Measurements from ENCODE around the gene UBR1.
"Not testable (repeated sequence)": the region's sequence is repeated elsewhere in the genome, so short reads cannot be mapped to it uniquely, and the experiment has no call there.

UBR1 gene

DNA sequence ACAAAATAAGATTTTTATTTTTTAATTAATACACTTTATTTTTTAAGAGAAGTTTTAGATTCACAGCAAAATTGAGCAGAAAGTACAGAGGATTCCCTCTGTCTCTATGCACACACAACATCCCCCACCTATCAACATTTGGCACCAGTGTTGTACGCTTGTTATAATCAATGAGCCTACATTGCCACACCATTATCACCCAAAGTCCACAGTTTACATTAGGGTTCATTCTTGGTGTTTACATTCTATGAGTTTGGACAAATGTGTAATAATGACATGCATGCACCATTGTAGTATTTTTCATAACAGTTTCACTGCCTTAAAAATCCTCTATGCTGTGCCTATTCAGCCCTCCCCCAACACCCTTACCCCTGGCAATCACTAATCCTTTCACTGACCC is 134.0 kb downstream of the UBR1 start:
- no peak for DNase-seq (ENCODE audit: low spot score)

DNA sequence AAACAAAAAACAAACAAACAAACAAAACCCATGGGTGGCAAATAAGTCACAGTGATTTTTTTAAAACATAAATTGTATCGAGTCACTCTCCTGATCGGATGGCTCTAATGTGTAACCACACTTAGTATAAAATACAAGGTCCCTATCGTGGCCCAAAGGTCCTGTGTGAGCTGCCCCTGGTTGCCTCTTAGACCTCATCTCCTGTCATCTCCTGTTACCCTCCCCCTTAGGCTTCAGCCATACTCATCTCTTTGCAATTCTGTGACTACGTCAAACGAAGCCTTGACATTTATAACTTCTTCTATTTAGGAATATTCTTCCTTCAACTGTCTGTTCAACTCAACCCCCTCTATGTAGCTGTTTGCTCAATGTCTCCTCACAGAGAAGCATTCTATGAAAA is 141.4 kb downstream of the UBR1 start:
- no peak for DNase-seq (ENCODE audit: low spot score)

DNA sequence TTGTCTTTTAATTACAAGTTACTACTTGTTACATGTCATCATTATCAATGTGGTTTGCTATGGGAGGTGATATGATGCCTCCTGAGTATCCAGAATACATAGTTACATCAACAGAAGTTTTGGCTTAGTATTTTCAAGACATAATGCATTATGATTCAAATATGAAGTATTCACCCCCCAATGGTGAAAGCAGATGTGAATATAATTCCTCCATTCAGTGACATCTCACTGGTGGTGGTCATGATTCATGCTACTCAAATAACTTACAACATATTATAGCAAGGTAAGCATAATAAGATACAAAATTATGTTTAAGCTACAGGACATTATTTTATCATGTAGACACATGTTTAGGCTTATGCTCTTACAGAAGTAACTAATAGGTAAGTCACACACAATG is 150.3 kb downstream of the UBR1 start:
- DNase-seq (ENCODE audit: low spot score) = no peak

DNA sequence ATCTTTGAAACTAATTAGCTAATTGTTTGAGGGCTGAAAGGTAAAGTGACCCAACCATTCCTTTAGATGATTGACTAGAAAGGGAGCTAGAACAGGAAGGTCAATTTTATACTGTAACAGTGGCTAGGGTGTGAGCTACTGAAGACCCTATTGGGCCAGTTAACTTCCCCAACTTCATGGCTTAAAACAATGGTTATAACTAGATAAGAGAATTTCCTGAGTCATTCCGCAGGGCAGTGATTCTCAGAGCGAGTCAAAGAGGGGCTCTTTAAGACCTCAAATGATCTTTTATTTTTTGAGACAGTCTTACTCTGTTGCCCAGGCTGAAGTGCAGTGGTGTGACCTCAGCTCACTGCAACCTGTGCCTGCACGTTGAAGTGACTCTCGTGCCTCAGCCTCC is 151.5 kb downstream of the UBR1 start:
- DNase-seq (ENCODE audit: low spot score) = no peak

DNA sequence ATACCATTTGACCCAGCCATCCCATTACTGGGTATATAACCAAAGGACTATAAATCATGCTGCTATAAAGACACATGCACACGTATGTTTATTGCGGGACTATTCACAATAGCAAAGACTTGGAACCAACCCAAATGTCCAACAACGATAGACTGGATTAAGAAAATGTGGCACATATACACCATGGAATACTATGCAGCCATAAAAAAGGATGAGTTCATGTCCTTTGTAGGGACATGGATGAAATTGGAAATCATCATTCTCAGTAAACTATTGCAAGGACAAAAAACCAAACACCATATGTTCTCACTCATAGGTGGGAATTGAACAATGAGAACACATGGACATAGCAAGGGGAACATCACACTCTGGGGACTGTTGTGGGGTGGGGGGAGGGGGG is 156.9 kb downstream of the UBR1 start:
- not testable (repeated sequence) for DNase-seq (ENCODE audit: low spot score)

DNA sequence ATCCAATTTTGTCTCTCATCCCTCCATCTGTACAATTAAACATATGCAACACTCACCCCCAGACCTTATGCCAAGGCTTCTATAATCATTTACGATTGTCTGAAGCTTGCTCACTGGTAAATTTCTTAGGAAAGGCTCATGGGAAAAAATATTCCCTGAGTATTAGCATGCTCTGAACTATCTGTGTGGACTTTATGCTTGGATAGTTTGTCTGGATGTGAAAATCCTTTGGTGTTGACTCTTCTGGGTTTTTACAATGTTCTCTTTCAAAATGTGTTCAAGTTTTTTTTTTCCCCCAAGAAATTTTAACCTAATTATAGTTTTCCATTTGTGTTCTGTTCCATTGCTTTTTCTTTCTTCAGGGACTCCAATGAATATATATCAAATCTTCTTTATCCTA is 165.3 kb downstream of the UBR1 start:
- DNase-seq (ENCODE audit: low spot score) = no peak

DNA sequence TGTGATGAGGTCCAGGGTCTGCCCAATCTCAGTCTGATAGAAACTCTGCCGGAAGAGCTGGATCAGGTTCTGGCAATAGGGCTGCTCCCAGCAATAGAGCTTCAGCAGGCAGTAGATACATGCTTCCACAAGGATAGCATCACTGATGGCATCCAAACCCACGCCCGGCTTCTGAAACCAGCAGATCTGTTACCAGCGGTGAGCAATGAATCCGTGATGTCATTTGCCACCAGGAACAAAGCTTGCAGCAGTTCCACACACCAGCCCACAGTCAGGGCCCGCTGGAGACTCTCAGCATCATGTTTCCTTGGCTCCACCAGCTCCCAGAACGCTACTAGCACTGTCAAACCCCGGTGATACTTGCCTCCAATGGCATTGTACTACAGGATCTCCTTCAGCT is 166.0 kb downstream of the UBR1 start:
- no peak for DNase-seq (ENCODE audit: low spot score)

DNA sequence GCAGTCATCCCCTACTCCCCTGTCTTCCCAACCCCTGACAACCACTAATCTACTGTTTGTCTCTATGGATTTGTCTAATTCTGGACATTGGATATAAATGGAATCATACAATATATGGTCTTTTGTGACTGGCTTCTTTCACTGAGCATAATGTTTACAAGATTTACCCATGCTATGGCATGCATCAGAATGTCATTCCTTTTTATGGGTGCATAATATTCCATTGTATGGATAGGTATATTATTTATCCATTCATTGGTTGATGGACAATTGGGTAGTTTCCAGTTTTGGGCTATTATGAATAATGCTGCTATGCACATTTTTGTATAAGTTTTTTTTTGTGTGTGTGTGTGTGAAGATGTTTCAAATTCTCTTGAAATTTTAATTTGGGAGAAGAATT is 168.7 kb downstream of the UBR1 start:
- no peak for DNase-seq (ENCODE audit: low spot score)

DNA sequence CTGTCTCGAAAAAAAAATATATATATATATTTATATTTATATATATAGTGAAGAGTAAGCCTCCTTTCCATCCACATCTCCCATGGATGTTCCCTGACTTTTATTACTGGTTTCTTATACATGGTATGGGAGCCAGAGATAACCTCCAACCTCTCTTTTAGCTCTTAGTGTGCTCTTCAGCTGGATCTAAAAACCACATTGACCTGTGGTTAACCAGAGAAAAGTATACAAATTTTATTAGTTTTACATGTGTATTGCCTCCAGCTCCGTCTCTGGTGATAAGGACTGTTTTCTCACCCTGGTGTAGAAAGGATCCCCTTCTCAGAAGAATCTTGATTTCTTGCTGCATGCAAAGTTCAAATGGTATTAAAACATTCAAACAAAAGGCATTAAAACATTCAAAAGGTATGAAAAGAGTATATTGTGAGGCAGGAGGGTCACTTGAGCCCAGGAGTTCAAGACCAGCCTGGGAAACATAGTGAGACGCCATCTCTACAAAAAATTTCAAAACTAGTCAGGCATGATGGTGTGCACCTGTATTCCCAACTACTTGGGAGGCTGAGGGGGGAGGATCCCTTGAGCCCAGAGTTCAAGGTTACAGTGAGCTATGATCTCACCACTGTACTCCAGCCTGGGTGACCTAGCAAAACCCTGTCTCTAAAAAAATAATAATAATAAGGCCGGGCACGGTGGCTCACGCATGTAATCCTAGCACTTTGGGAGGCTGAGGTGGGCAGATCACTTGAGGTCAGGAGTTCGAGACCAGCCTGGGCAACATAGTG is 171.8 kb downstream of the UBR1 start:
- no peak for DNase-seq (ENCODE audit: low spot score)

DNA sequence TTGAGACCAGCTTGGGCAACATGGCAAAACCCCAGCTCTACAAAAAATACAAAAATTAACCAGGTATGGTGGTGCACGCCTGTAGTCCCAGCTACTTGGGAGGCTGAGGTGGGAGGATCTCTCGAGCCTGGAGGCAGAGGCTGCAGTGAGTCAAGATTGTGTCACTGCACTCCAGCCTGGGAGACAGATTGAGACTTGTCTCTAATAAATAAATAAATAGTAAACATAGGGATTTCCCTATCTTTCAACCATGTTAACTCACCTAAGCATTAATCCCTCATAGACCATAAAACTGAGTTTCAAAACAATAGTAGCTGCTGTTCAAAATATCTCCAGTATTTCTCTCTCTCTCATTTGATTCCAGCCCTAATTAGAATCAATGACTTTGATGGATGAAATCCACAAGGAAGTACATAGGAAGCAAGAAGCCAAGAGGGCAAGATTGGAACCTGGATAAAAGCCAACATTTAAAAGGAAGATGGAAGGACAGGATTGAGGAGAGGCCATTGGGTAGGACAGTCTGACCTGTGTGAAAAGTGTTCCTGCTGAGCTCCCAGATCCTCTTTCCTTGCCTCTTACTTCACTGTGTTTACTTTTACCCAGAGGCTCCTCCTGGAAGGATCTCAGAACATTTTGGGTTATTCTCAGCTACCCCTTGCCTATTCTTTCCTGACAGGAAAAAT is 172.9 kb downstream of the UBR1 start:
- DNase-seq (ENCODE audit: low spot score) = no peak

DNA sequence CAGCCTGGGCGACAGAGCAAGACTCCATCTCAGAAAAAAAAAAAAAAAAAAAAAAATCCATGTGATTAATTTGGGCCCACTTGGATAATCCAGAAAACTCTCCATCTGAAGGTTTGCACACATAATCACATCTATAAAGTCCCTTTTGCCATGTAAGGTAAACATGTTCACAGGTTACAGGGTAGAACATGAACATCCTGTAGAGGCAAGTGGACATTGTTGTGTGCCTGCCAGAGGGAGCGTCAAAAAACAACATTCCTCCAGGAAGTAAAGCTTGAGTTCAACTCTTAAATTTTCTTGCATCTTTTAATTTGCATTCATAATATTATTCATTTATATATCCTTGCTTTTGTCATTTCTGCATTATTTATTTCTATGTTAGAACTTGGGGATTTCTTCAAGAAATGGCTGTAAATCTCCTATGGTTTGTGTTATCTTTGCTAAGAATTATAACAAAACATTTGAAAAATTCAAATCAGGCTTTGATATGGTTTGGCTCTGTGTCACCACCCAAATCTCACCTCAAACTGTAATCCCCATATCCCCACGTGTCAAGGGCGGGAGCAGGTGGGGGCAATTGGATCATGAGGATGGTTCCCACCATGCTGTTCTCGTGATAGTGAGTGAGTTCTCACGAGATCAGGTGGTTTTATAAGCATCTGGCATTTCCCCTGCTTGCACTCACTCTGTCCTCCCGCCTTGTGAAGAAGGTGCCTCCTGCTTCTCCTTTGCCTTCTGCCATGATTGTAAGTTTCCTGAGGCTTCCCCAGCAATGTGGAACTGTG is 173.9 kb downstream of the UBR1 start:
- no peak for DNase-seq (ENCODE audit: low spot score)

DNA sequence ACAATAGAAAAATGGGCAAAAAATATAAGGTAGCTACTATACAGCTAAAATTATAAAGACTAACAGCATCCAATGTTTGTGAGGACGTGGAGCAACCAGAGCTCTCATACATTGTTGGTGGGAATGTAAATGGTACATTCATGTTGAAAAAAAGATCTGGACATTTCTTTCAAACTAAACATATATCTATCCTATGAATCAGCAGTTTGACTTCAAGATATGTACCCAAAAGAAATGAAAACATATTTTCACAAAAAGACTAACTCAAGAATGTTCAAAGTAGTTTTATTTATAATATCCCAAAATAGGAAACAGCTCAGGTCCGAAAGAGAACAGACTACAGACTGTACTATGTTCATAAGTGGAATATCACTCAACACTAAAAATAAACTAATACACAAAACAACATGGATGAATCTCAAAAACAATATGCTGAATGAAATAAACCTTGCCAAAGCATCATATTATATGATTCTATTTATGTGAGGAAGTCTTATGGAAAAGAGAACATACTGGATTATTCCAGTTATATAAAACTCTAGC is 176.5 kb downstream of the UBR1 start:
- DNase-seq (ENCODE audit: low spot score) = no peak

DNA sequence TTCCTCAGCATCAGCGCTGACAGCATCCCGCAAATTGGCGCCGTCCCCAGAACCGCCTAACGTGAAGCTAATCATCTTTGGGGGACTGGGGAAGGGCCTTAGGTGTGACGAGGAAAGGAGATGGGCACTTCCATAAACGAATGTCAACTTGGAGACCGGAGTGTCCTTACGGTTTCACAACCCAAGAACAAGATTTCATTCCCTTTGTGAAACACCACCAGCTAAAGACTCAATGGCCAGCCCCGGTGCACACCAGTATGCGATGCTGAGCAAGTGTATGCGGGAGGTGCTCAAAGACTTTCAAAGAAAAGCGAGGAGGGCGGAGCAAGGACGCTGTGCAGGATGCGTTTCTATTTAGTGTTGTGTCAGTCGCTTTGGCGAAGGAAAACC is 184.5 kb downstream of the UBR1 start:
- DNase-seq (ENCODE audit: low spot score) = peak; percentile 61

DNA sequence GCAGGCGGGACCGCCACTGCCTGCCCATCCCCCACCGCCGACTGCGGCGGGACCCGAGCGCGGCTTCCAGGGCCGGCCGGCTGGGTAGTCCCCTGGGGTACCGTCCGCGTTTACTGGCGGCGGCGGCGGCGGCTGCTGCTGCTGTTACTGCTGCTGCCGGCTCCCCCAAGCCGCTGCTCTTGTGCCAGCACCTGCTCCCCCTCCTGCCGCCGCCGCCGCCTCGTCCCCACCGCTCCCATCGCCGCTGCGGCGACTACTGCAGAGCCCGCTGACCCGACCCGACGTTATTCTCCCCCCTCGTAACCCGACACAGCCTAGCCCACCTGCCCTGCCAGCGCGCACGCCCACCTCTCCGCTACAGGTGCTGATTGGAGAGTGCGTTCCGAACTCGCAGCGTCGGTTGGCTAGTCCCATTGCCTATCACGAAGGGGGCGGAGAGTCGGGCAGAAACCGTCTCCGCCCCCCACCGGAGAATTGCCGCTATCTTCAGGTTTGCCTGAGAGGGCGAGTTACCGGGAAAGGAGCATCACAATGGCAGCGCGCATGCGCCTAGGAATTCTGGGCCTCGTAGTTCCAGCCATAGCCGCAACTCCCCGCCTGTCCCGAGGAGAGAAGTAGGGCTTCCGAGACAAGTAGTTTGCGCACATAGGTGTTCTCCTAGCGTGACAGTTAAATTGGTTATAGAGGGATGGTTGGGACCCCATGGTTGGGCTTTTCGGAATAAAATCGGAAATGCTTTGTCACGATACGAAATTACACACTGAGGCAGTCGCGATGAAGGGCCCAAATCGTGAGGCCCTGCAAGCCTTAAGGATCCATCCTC is 185.1 kb downstream of the UBR1 start, which contains the start of gene TTBK2:
TSS of gene TTBK2 (minus strand) at position 260 of the 823 bp plus-strand sequence. CDS start 42,161 bp downstream, outside the sequence.
- DNase-seq (ENCODE audit: low spot score) = peak; percentile 99

DNA sequence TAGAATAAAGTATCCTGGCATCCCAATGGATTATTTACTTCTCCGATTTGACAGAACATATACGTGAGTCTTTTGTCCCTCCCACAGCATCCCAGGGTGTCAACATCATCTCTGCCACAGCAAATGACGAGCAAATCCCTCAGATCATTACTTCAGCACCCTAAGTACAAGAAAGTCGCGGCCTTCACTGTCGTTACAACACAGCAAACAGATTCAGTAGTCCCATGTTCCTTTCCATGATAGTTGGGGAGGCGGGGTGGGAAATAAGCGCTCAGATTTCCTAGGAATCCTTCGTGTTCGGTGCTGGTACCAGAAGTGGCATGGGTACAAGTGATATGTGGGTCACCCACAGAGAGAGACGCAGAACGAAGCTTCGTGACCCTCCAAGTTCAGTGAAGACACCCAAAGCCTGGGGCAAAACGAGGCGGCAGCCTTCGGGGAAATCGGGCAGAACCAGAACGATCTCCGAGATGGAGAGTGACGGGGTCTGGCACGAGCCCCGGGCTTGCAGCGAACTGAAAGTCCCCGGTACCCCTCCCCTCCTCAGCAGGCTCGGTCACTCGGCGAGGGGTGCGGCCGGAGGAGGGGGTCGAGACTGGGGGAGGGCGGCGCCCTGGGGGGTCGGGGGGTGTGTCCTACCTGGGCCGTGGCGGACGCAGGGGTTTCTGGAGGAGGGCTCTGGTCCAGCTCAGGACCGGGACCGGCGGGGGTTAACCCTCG is 185.9 kb downstream of the UBR1 start:
- DNase-seq (ENCODE audit: low spot score) = peak; percentile 44

DNA sequence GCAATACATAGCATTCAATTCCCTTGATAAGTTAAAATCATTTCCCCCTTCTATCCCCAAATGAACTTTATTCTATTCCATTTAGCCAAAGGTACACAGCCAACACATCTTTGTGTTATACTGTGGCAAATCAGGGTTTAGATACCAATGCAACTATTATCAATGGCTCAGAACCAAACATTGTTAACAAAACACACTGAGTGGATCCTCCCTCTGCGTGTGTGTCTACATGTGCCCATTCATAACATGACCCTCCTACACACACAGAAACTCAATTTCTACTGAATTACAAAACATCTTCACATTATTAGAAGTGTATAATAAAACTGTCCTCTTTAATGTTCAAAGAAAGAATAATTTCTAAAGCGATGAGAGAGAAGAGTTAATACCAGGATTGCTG is 186.5 kb downstream of the UBR1 start:
- peak; percentile 5 for DNase-seq (ENCODE audit: low spot score)

DNA sequence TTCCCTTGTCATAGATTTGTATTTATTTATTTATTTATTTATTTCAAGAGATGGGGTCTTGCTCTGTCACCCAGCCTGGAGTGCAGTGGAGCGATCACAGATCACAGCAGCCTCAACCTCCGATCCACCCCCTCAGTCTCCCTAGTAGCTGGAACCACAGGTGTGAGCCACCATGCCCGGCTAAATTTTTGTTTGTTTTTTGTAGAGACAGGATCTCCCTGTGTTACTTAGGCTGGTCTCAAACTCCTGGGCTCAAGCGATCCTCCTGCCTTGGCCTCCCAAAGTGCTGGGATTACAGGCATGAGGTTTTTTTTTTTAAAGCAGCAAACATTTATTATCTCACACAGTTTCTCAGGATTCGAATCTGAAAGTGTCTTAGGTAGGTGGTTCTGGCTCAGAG is 187.8 kb downstream of the UBR1 start:
- no peak for DNase-seq (ENCODE audit: low spot score)

DNA sequence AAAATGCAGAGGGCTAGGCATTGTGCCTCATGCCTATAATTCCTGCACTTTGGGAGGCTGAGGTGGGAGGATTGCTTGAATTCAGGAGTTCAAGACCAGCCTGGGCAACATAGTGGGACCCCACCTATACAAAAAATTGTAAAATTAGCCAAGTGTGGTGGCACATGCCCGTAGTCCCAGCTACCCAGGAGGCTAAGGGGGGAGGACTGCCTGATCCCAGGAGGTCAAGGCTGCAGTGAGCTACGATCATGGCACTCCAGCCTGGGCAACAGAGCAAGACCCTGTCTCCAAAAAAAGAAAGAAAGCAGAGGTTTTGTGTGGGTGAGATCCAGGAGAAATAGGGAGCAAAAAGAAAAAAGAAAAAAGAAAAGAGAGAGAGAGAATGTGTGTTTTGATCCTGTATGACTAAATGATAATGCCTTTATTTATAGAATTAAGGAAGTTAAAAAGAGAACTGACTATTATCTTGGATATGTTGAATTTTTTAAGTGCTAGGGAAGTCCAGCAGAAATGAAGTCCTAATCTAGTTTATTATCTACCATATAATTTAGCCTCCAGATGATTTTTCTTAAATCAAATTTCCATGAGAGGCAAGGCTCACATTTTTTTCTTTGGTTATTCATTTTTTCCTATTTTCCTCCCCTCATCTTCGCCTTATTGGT is 190.1 kb downstream of the UBR1 start:
- DNase-seq (ENCODE audit: low spot score) = no peak

DNA sequence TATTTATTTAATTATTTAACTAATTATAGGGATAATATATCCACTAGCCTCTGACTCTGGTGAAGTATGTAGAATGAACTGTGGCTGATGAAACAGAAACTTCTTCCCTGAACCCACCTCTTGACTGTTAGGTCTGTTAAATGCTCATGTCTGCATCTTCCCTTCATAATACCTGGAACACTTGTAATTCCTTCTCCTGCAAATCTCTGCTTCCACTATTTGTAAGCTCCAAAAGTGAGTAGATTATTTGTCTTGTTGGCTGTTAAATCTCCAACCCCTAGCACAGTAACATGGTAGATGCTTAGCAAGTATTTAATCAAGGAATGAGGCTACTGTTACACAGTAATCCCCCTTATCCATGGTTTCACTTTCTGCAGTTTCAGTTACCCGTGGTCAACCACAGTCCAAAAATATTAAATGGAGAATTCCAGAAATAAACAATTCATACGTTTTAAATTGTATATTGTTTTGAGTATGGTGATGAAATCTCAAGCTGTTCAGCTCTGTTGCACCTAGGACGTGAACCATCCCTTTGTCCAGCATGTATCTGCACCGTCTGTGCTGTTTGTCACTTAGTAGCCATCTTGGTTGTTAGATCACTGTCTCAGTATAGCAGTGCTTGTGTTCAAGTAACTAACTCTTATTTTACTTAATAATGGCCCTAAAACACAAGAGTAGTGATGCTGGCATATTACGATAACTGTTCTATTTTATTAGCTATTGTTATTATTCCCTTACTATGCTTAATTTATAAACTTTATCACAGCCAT is 190.9 kb downstream of the UBR1 start:
- DNase-seq (ENCODE audit: low spot score) = peak; percentile 2
